Liver (tissue), 9 donors: ENCODE results near the gene SORCS2. TPM values are rescaled to one million over a fixed set of nuclear protein-coding genes. Genes with fewer than 3 reads are reported as not detected.

Source experiments
- DNase-seq: peaks from one replicate; pipeline ENCODE4 v3.0.0-alpha.2; 2017; ENCODE audit warnings: low spot score
- H3K27ac ChIP-seq, 2 donors: one replicate each; pipeline ENCODE4 v1.7.0; 2013; ENCODE audit warnings: inconsistent platforms in 2 of 2, low read length in 2 of 2, control low read depth in 1 of 2, low read depth in 1 of 2, mild to moderate bottlenecking in 1 of 2
- H3K27me3 ChIP-seq, 4 donors: one replicate each; pipeline versions ENCODE4 v1.6.1 to v1.7.0; 2013; ENCODE audit warnings: low read length in 3 of 4, inconsistent platforms in 1 of 4, mild to moderate bottlenecking in 1 of 4, moderate library complexity in 1 of 4; ENCODE audit not compliant: control insufficient read depth in 4 of 4, insufficient read depth in 4 of 4
- H3K36me3 ChIP-seq, 4 donors: one replicate each; pipeline versions ENCODE4 v1.6.1 to v1.7.0; 2013; ENCODE audit warnings: low read length in 3 of 4, mild to moderate bottlenecking in 3 of 4, low read depth in 1 of 4, moderate library complexity in 1 of 4; ENCODE audit not compliant: control insufficient read depth in 4 of 4, insufficient read depth in 3 of 4
- H3K4me1 ChIP-seq, 4 donors: one replicate each; pipeline versions ENCODE4 v1.6.1 to v1.7.0; 2013; ENCODE audit warnings: low read length in 3 of 4, mild to moderate bottlenecking in 3 of 4, moderate library complexity in 1 of 4; ENCODE audit not compliant: control insufficient read depth in 4 of 4, insufficient read depth in 4 of 4
- H3K4me3 ChIP-seq, 3 donors: one replicate each; pipeline versions ENCODE4 v1.6.1 to v1.7.0; 2013; ENCODE audit warnings: low read length in 3 of 3, control low read depth in 1 of 3, low read depth in 1 of 3, mild to moderate bottlenecking in 1 of 3
- H3K9ac ChIP-seq, 2 donors: one replicate each; pipeline ENCODE4 v1.7.0; 2013; ENCODE audit warnings: low read length in 2 of 2, mild to moderate bottlenecking in 2 of 2, moderate library complexity in 2 of 2, control low read depth in 1 of 2, low read depth in 1 of 2
- H3K9me3 ChIP-seq, 4 donors: one replicate each; pipeline versions ENCODE4 v1.6.1 to v1.7.0; 2013; ENCODE audit warnings: low read length in 3 of 4; ENCODE audit not compliant: control insufficient read depth in 4 of 4
- CTCF ChIP-seq: fragments of 150-350 bp; IDR thresholded peaks from 2 replicates; pipeline ENCODE4 v1.5.1; 2017; ENCODE audit warnings: improper control_type of control experiment, low read depth, low read length; ENCODE audit not compliant: missing input control
- FOXA1 ChIP-seq: IDR thresholded peaks from 2 replicates; pipeline ENCODE4 v1.6.1; 2016; ENCODE audit warnings: antibody characterized with exemption
- GABPA ChIP-seq, 2 donors: IDR thresholded peaks in 1 of 2; conservative IDR thresholded peaks in 1 of 2; 2 replicates each; pipeline ENCODE4 v1.6.1; 2016; ENCODE audit warnings: antibody characterized with exemption in 2 of 2, mild to moderate bottlenecking in 1 of 2, moderate library complexity in 1 of 2
- HNF4A ChIP-seq, 2 donors: conservative IDR thresholded peaks; 2 replicates each; pipeline ENCODE4 v1.6.1; 2016; ENCODE audit warnings: antibody characterized with exemption in 2 of 2, mild to moderate bottlenecking in 2 of 2
- HNF4G ChIP-seq: IDR thresholded peaks from 2 replicates; pipeline ENCODE4 v1.6.1; 2016; ENCODE audit warnings: antibody characterized with exemption
- JUND ChIP-seq, 2 donors: IDR thresholded peaks; 2 replicates each; pipeline ENCODE4 v1.6.1; 2016; ENCODE audit warnings: antibody characterized with exemption in 2 of 2
- NR2F2 ChIP-seq: IDR thresholded peaks from 2 replicates; pipeline ENCODE4 v1.6.1; 2016; ENCODE audit warnings: antibody characterized with exemption
- RAD21 ChIP-seq, 2 donors: IDR thresholded peaks; 2 replicates each; pipeline ENCODE4 v1.6.1; 2016; ENCODE audit warnings: antibody characterized with exemption in 2 of 2, mild to moderate bottlenecking in 2 of 2
- RXRA ChIP-seq, 2 donors: IDR thresholded peaks; 2 replicates each; pipeline ENCODE4 v1.6.1; 2017 to 2018; ENCODE audit warnings: antibody characterized with exemption in 2 of 2, mild to moderate bottlenecking in 1 of 2
- SP1 ChIP-seq: IDR thresholded peaks from 2 replicates; pipeline ENCODE4 v1.6.1; 2018; ENCODE audit warnings: antibody characterized with exemption, mild to moderate bottlenecking
- TAF1 ChIP-seq: conservative IDR thresholded peaks from 2 replicates; pipeline ENCODE4 v1.6.1; 2016; ENCODE audit warnings: antibody characterized with exemption, mild to moderate bottlenecking
- YY1 ChIP-seq: IDR thresholded peaks from 2 replicates; pipeline ENCODE4 v1.6.1; 2016; ENCODE audit warnings: antibody characterized with exemption, mild to moderate bottlenecking
- whole genome bisulfite sequencing: extraction: QIAGEN DNeasy Blood & Tissue Kit; methylation state at CpG from one replicate; pipeline ENCODE4 v1.1.7; 2013; 5-methylcytosine and 5-hydroxymethylcytosine counted together
- polyA plus RNA-seq, 2 donors: library from polyadenylated mRNA; stranded (reverse) in 1 of 2; unstranded in 1 of 2; fragments of 200-250 nt in 1 of 2; fragments of >200 nt in 1 of 2; fragmentation: Nextera tagmentation in 1 of 2; extraction: Ambion mirVana in 1 of 2; gene quantifications; one replicate each; pipeline versions ENCODE4 v1.2.1 to v1.2.3, GENCODE V29; 2013 to 2015
- total RNA-seq, 2 donors: library from RNA; depleted of rRNA; stranded (reverse); fragments of >200 nt; gene quantifications; one replicate each; pipeline ENCODE4 v1.2.3, GENCODE V29; 2014
- donor health status: healthy.
- donor health status: healthy.
- donor health status: healthy.
- donor health status: healthy.
- donor health status: healthy.

Gene SORCS2
- total and polyA plus RNA-seq, 4 donors: 0.10 to 1.4 (median 0.92) TPM

GRCh38 chr4:7172946-7173345 lies 19.4 kb upstream of the SORCS2 start (continued):
- no peak for TF ChIP-seq NR2F2

- WGBS: 71% methylated on average over 9 of the region's 9 CpGs
- H3K9ac ChIP-seq: no peak overlapping the region
- H3K27me3 ChIP-seq: no peaks in the 10 kb centered on the region
- no peaks in the 10 kb centered on the region for H3K4me1 ChIP-seq
- no peak for TF ChIP-seq SP1
- no peak for TF ChIP-seq RAD21 (IDR thresholded peaks at IDR 0.05)
- no peak for TF ChIP-seq CTCF
- TF ChIP-seq HNF4A (conservative IDR thresholded peaks at IDR 0.05): no peak
- no peak for TF ChIP-seq HNF4G
- TF ChIP-seq JUND (IDR thresholded peaks at IDR 0.05): no peak
- TF ChIP-seq RXRA (IDR thresholded peaks at IDR 0.05): no peak
- DNase-seq: no peak
- no peak overlapping the region for H3K4me3 ChIP-seq
- peaks cover 0 to 2% (median 0%) of the 10 kb centered on the region in 4 donors for H3K9me3 ChIP-seq
- no peak overlapping the region for H3K27ac ChIP-seq
- no peaks in the 10 kb centered on the region for H3K36me3 ChIP-seq
Measured at GRCh38 chr4:7173841-7174449, 18.4 kb upstream of the SORCS2 start.

- H3K4me3 ChIP-seq: no peak overlapping the region
- no peak for DNase-seq
- no peaks in the 10 kb centered on the region for H3K4me1 ChIP-seq
- TF ChIP-seq GABPA (IDR thresholded peaks at IDR 0.05 in 1 of 2, conservative IDR thresholded peaks at IDR 0.05 in 1 of 2) (no peak), TAF1 (no peak), JUND (IDR thresholded peaks at IDR 0.05) (no peak), HNF4A (conservative IDR thresholded peaks at IDR 0.05) (no peak)
- H3K9me3 ChIP-seq: peaks cover 0 to 12% (median 0%) of the 10 kb centered on the region in 4 donors
- no peak overlapping the region for H3K9ac ChIP-seq
- WGBS: 96% methylated on average over 1 of the region's 1 CpG
- no peak overlapping the region for H3K27ac ChIP-seq
- no peaks in the 10 kb centered on the region for H3K36me3 ChIP-seq
- H3K27me3 ChIP-seq: no peaks in the 10 kb centered on the region
Measured at GRCh38 chr4:7179158-7179557, 13.2 kb upstream of the SORCS2 start.

- Histone ChIP-seq H3K9me3 (peaks cover 0 to 12% (median 0%) of the 10 kb centered on the region in 4 donors), H3K9ac (no peak overlapping the region), H3K4me1 (no peaks in the 10 kb centered on the region), H3K27me3 (no peaks in the 10 kb centered on the region), H3K4me3 (no peak overlapping the region), H3K36me3 (no peaks in the 10 kb centered on the region), H3K27ac (no peak overlapping the region)
- no peak for DNase-seq
- TF ChIP-seq SP1 (no peak), FOXA1 (no peak), JUND (IDR thresholded peaks at IDR 0.05) (no peak), YY1 (no peak)
- WGBS: 76% methylated on average over 4 of the region's 4 CpGs
Measured at GRCh38 chr4:7180938-7181337, 11.4 kb upstream of the SORCS2 start.
